GM19324 (cell line): ENCODE results near the gene APOBEC3F.
"Not testable (repeated sequence)": the region's sequence is repeated elsewhere in the genome, so short reads cannot be mapped to it uniquely, and the experiment has no call there.

Source experiments
- ATAC-seq: cut with Tn5 transposase; IDR thresholded peaks from one replicate; pipeline ENCODE4 v1.9.1; 2021; ENCODE audit warnings: mild to moderate bottlenecking, moderate library complexity; ENCODE audit not compliant: unreplicated experiment, low FRiP score

The APOBEC3F gene

DNA sequence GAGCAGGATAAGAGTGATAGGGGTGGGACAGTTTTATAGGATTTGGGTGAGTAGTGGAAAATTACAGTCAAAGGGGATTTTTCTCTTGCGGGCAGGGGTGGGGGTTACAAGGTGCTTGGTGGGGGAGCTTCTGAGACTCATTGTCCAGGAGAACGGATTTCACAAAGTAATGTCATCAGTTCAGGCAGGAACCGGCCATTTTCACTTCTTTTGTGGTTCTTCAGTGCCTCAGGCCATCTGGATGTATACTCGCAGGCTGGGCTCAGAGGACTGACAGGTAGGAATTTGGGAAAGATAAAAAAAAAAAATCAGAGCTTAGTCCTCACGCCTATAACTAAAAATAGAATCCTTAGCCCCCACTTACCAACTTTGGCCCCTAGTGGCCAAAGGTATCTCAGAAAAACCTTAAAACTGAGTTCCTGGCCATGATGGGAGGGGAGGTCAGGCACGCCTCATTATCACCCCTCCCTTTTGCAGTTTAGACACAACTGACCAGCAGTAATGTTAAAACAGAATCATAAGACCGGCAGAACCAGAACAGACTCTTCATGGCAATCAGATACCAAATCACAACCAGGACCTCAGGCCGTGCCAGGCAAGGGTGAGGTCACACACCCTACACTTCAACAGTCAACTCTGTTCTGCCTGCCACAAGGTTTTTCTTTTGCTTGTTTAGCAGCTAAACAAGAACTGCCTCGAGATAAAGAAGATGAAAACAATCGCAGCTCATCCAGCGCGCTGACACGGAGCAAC is 27.5 kb downstream of the APOBEC3F start:
- no peak for ATAC-seq

DNA sequence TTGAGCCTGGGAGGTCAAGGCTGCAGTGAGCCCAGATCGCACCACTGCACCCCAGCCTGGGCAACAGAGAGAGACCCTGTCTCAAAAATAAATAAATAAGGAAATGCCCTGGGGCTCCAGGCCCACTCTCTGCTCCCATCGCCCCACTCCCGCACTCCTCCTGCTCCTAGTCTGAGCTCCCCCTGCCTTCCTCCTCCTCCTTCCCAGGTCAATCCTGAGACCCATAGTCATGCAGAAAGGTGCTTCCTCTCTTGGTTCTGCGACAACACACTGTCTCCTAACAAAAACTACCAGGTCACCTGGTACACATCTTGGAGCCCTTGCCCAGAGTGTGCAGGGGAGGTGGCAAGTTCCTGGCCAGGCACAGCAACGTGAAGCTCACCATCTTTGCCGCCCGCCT is 29.5 kb downstream of the APOBEC3F start:
- ATAC-seq: no peak

DNA sequence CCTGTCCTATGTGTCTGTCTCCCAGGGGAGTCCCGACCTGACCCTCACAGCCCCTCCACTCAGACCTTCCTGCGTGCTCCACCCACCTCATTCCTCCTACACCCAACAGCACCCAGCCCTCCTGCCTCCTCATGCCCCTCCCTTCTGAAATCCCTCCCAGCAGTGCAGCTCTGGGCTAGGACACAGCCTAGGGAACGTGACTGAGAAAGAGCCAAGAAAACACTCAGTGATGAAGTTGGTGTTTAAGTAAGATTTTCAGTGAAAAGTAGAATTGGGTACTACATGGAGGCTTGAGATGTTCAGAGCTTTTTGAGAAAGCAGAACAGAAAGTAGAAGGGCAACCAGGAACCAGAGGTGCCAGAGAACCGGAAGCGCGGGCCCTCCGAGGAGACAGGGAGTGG is 31.9 kb downstream of the APOBEC3F start:
- not testable (repeated sequence) for ATAC-seq

DNA sequence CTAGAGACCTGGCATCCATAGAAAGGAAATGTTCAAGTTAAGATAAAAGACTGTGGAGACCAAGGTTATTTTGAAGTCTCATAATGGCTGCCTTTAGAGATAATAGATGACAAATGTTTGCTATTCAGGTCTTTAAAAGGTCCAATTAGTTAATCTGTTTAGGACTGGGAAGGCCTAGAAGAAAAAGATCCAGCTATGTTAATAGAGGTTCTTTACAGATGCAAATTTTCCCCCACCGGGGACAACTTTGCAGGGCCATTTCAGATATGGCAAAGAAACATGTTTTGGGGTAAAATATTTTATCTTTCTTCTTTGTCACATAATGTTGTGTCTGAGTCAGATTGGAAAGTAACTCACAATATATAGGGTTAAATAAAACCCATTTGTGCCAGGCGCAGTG is 33.3 kb downstream of the APOBEC3F start:
- no peak for ATAC-seq

DNA sequence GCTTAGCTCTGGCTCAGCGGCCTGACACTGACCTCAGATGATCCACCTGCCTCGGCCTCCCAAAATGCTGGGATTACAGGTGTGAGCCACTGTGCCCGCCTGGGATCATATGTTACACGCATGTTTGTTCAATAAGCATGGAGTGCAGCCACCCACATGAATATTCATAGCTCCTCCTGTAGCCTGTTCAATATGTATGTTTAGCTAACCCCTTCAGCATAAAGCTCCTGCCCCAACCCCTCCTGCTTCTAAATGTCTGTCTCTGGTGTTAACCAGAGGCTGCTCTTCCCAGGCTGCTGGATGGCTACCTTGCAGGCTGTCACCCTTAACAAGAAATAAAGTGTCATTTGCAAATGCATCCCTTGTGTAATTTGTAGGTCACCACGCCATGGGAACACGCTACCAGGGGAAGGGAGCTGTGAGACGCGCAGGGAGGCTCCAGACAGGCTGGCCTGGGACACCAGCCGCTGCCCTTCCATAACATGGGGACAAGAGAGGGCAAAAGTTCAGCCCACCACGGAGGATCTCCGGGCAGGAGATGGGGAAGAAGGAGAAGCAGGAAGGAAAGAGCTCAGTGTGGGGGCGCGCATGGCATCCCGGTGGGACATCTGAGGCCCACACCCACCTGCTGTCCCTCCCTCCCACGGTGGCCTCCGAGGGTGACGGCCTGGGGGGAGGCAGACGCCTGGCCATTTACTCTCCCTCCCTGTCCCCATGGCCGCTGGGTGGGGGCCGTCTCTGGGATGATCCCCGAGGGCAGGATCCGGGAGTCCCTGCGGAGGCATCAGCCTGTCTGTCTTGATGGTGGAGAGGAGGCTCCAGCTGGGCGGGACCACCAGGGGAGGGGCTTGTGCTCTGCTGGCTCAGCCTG is 35.7 kb downstream of the APOBEC3F start:
- not testable (repeated sequence) for ATAC-seq

DNA sequence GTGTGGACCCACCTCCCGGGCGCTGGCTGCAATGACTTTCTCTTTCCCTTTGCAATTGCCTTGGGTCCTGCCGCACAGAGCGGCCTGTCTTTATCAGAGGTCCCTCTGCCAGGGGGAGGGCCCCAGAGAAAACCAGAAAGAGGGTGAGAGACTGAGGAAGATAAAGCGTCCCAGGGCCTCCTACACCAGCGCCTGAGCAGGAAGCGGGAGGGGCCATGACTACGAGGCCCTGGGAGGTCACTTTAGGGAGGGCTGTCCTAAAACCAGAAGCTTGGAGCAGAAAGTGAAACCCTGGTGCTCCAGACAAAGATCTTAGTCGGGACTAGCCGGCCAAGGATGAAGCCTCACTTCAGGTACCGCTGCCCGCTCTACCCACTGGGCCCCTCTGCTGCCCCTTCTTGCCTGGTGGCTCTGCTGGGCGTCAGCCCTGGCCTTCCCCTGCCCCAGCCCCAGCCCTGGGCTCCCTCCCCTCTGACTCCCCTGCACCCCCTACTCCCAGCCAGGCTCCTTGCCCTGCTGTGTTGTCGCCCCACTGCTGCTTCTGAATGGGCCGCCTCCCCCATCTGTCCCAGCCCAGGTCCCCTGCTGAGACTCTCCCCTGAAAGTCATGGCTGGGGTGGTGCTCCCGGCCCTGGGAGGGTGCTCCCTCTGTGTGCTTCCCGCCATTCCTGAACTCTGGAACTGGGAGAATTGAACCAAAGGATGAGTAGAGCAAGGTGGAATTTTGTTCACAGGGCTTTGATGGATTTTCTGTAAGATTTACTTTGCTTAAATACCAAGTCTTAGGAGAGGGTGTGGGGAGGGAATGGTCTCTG is 36.6 kb downstream of the APOBEC3F start, which contains the start of gene APOBEC3G:
APOBEC3G (plus strand) TSS at position 250 of the 815 bp plus-strand sequence; CDS start at position 337, 87 bp downstream.
- peak; percentile 85 for ATAC-seq

DNA sequence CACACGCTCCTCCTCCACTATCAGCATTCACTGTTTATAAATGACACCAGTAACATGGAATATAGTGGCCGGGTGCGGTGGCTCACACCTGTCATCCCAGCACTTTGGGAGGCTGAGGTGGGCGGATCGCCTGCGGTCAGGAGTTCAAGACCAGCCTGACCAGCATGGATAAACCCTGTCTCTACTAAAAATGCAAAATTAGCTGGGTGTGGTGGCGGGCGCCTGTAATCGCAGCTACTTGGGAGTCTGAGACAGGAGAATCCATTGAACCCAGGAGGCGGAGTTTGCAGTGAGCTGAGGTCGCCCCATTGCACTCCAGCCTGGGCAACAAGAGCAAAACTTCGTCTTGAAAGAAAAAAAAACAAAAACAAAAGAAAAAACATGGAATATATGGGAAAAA is 37.2 kb downstream of the APOBEC3F start:
- not testable (repeated sequence) for ATAC-seq

DNA sequence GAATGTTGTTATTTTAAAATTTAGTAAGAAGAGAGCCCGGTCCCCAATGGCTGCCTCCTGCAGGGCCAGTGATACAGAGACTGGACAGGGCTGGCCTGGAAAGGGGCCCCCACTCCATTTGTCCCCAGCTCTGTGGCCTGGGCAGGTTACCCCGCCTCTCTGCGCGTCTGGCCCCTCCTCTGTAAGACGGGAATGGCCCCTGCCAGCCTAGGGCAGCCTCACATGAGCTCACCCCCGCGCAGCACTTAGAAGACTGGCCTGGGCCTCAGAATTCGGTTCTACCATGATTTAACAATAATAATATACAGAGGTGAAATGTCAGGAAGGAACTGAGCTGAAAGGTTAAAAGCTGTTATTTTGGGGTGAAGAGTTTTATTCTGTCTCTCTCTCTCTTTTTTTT is 37.7 kb downstream of the APOBEC3F start:
- ATAC-seq: no peak

DNA sequence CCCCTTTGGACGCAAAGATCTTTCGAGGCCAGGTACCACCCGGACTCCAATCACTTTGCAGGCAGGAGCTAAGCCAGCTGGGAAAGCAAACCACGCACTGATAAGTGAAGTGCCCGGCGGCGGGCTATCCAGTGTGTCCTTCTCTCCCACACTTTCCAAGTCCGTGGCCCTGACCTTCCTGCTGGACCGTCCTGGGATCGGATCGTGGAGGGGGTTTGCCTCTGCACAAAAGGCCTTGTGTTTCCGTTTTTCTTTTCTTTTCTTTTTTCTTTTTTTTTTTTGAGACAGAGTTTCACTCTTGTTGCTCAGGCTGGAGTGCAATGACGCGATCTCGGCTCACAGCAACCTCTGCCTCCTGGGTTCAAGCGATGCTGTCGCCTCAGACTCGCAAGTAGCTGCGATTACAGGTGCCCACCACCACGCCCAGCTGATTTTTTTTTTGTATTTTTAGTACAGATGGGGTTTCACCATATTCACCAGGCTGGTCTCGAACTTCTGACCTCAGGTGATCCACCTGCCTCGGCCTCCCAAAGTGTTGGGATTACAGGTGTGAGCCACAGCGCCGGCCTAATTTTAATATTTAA is 38.5 kb downstream of the APOBEC3F start:
- not testable (repeated sequence) for ATAC-seq

DNA sequence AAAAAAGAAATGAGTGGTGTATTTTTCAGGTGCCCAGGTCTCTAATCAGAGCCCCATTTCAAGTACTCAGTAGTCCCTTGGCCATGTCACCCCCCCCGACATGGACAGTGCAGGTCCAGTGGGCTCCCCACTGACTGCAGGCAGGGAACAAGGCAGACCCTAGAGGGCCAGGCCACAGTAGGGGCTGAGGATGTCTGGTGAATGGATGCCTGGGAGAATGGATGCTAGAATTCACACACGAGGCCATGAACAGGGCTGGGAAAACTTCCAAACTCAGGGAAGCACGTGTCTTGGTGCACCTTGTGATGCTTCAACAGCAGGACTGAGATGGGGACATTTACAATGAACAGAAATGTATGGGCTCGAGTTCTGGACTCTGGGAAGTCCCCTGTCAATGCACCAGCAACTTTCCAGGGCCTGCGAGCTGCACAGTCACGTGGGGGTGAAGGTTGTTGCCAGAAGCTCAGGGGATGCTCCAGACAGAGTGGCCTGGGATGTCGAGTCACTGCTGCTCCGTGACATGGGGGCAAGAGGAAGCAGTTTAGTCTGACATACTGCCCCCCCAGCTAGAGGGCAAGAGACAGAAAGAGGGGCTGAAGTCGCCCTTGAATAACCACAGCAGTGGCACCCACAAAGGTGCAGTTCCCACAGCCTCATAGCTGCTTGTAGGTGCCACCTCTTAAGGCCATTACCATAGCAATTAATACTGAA is 39.5 kb downstream of the APOBEC3F start:
- ATAC-seq: no peak

DNA sequence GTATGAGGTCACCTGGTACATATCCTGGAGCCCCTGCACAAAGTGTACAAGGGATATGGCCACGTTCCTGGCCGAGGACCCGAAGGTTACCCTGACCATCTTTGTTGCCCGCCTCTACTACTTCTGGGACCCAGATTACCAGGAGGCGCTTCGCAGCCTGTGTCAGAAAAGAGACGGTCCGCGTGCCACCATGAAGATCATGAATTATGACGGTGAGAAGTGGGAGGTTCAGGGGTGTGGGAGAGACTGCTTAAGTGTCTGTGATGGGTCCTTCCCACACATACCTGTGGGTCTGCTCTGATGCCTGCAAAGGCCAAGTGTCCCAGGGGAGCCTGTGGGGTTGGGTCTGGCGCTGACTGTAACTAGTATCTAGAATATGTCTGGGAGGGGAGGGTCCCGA is 40.4 kb downstream of the APOBEC3F start:
- no peak for ATAC-seq

DNA sequence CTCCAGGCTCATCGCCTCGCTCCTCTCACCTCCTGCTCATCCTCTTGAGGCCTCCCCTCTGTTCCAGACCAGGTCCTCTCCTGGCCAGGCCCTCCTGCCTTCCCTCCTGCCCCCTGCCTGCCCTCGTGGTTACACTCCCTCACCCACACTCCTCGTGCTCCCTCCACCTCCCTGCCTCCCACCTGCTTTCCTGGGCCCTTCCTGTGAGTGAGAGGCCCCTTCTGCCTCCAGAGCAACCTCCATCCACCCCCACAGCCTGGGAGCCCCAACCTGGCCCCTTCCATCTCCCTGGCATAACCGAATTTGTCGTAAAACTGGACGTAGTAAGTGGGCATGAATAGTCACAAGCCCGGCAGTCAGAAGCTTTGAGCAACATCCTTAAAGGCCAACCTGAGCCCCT is 40.9 kb downstream of the APOBEC3F start:
- ATAC-seq: no peak

DNA sequence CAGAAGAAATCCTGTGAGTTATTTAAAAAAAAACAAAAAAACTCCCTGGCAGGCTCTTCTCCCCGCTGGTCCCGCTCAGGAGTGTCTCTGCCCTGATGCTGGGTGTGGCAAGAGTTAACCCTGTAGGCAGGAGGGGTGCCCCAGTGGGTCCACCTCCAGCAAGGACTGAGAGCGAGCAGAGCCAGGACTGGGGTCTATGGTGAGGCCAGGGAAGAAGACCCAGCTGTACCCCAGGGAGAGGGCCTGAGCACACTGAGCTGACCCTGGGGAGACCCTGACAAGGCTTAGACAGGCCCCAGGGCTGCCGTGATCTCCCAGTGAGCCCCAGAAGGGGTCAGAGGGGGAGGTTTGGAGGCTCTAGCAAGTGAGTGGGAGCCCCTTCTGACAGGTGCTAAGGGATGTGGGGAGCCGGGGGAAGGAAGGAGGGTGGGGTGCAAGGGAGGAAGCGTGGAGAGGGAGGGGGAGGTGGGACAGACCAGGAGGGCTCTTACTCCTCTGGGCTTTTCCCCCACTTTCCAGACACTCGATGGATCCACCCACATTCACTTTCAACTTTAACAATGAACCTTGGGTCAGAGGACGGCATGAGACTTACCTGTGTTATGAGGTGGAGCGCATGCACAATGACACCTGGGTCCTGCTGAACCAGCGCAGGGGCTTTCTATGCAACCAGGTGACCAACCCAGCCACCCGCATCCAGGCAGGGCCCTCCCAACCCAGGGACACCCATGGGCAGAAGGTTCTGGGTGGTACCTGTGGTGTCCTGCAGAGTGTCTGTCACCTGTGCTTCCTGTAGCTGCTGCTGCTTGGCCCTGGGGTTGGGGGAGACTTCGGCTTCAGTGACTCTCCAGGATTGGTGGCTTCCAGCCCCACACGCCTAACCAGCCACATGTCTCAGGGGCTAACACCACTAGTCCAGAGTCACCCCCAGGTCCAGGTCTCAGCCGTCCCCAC is 42.8 kb downstream of the APOBEC3F start:
- no peak for ATAC-seq

DNA sequence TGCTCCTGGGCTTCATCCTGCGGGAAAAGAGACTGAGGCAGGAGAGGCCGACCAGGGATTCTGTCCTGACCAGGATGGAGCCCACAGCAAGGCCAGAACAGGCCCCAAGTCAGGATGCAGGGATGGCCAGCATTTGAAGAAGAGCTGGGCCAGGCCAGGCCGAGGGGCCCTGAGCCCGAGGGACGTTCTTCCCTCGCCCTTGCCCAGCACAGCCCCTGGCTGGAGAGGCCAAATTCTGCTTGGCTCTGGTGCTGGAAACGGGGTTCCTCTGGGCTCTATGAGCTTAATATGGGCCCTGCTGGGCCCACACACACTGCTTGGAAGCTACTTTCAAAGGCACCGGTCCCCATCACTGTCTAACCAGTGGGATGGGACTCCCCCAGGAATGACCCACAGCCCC is 44.0 kb downstream of the APOBEC3F start:
- ATAC-seq: no peak

DNA sequence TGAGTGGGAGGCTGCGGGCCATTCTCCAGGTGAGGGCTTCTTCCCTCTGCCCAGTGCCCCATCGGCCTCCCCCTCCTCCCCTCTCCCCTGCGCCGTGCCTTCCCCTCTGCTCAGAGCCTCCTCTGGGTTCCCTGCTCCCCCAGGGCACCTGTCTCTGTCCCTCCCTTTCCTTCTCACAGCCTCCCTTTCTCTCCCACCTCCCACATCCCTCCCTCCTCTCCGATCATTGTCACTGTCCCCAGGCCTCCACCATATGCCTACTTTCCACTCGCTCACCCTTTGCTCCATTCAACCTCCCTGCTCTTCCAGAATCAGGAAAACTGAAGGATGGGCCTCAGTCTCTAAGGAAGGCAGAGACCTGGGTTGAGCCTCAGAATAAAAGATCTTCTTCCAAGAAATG is 46.4 kb downstream of the APOBEC3F start:
- no peak for ATAC-seq

DNA sequence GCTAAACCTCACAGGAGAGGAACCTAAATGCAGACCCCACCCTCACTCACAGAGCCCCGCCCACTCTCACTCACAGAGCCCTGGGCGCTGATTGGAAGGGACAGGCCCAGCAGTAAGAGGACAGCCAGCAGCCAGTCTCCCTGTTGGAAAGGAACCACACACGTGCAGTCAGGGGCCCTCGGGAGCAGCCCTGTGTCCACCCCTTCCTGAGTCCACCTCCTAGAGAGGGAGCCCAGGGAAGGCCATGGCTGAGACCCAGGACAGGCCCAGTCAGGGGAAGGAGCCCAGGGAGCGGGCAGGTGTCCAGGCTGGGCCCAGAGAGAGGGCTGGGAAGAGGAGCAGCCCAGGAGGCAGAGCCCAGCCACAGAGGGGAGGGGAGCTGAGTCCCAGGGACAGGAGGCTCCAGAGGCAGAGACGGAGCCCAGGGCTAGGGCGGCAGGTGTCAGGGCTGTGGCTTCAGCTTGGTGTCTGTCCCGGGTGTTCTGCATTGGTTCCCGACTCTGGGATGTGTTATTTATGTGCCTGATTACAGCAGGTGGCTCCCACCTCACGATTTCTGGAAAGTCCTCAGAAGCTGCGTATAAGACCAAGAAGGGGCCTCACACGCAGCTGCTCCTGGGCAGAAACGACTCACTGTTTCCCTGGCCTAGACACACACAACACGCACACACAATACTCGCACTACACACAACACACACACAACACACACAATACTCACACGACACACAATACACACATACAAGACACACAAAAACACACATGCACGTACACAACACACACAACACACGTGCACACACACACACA is 47.4 kb downstream of the APOBEC3F start:
- ATAC-seq: no peak

DNA sequence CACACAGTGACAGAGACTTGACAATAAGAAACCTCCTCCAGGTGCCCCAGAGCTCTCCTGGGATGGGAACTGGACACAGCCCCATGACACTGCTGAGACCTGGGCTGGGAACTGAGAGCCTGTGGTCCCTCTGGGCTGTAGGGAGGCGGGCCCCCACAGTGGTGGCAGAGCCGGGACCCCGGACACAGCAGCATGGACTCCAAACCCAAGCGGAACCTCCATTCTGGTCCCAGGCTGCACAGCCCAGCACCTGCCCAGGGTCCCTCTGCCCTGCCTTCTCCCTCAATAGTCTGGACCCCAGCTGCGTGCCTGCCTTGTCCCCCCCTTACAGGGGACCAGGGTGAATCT is 48.0 kb downstream of the APOBEC3F start:
- no peak for ATAC-seq

DNA sequence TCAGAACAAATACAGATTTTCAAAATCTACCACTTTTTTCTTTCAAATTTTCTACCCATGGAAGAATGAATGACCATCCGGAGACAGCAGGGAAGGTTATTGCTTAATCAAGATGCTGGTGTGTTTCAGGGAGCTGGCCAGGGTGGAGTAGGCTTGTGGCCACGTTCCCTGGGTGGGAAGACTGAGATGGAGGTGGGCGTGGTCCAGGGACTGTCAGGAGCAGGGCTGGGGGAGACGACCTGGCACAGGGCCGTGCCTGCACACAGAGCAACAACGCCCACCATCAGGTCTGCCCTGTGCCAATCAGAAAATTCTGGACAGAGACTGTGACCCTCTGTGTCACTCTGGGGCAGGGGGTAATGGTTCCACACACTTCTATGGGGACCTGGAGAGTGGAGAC is 49.3 kb downstream of the APOBEC3F start:
- no peak for ATAC-seq
